H1 (cell line): ENCODE measurements around the gene GMPR. TPM values are rescaled to one million over a fixed set of nuclear protein-coding genes. Genes with fewer than 3 reads are reported as not detected.

Source experiments
- CHD1 ChIP-seq: IDR thresholded peaks from 2 replicates; pipeline ENCODE4 v1.6.1; 2012; ENCODE audit warnings: low read depth, low read length, improper control_type of control experiment
- HDAC6 ChIP-seq: IDR thresholded peaks from one replicate; pipeline ENCODE4 v1.7.1; 2012; ENCODE audit warnings: low read depth, mild to moderate bottlenecking, inconsistent platforms, low read length, moderate library complexity
- NRF1 ChIP-seq: IDR thresholded peaks from 2 replicates; pipeline ENCODE4 v1.6.1; 2011; ENCODE audit warnings: mild to moderate bottlenecking, low read depth, low read length, improper control_type of control experiment
- RBBP5 ChIP-seq: IDR thresholded peaks from 2 replicates; pipeline ENCODE4 v1.7.1; 2012; ENCODE audit warnings: low read depth, mild to moderate bottlenecking, inconsistent platforms, low read length, moderate library complexity, borderline replicate concordance
- RFX5 ChIP-seq: IDR thresholded peaks from 2 replicates; pipeline ENCODE4 v1.6.1; 2011; ENCODE audit warnings: low read depth, low read length, improper control_type of control experiment, borderline replicate concordance
- TAF1 ChIP-seq: IDR thresholded peaks from 2 replicates; pipeline ENCODE4 v1.6.1; 2011; ENCODE audit warnings: mild to moderate bottlenecking, low read depth, low read length
- YY1 ChIP-seq: IDR thresholded peaks from 2 replicates; pipeline ENCODE4 v1.6.1; 2011; ENCODE audit warnings: low read depth, mild to moderate bottlenecking, low read length
- polyA plus RNA-seq, 7 experiments: library from polyadenylated mRNA; depleted of rRNA in 3 of 7; stranded (reverse) in 5 of 7; unstranded in 2 of 7; fragments of >200 nt in 5 of 7; fragments of 200-250 nt in 2 of 7; gene quantifications; 1 replicate in 5 of 7; 2 replicates in 1 of 7; 4 replicates in 1 of 7; pipeline versions ENCODE4 v1.2.1 to v1.2.3, GENCODE V29; 2011 to 2013; ENCODE audit warnings: missing spikeins in 2 of 7, mixed read lengths in 2 of 7
- total RNA-seq: library from RNA; stranded (reverse); fragmentation: NEBNext Ultra II Directional; extraction: Animal tissue kit (Norgen Biotek cat#: 25700); gene quantifications from 2 replicates; pipeline ENCODE4 v1.2.1, GENCODE V29; 2021

Gene GMPR
- total and polyA plus RNA-seq, 2 of the 8 experiments (the other 6 are each of a cell fraction or from before 2014, with no cell fraction given): 0.99 to 1.2 TPM

DNA sequence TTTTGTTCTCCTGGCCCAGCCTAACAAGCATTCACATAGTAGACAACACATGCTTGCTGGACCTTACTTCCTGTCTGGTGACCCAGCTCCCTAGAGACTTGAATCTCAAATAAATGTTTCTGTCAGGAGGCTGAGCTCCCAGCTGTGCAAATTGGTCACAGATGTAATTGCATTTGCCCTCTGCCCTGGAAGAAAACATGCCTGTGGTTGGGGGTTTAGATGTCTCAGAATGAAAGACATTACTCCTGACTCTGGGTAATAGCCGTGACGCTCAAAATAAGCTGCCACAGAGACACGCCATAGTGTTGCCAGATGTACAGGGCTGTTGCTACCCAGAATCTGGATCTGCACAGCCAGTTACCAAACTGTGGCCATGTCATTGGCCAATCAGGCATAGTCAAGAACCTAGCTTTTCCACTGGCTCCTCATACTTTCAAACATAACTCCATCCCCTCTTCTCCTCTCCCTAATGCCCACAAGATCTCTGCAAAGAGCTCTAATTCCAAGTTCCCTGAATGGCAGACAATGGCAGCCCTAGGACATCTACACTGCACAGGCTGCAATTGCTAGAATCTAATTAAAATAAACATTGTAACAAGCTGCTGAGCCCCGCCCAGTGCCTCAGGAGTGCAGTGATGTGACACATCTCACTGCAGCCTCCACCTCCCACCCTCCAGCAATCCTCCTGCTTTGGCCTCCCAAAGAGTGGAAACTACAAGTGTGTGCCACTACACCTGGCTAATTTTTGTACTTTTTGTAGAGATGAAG lies 32.8 kb upstream of the GMPR start (continued):
- TF ChIP-seq RFX5: no peak
- no peak for TF ChIP-seq CHD1
- no peak for TF ChIP-seq HDAC6
- TF ChIP-seq YY1: no peak
- no peak for TF ChIP-seq RBBP5
- TF ChIP-seq TAF1: no peak
- no peak for TF ChIP-seq NRF1
